Omental fat pad (tissue), 4 donors: ENCODE measurements around the gene RETREG3. TPM values are rescaled to one million over a fixed set of nuclear protein-coding genes. Genes with fewer than 3 reads are reported as not detected.
"Not testable (repeated sequence)": the region's sequence is repeated elsewhere in the genome, so short reads cannot be mapped to it uniquely, and the experiment has no call there.

ENCODE experiments used
- ATAC-seq: fragments of 150-250 bp; one replicate; pipeline ENCODE4 v1.9.1; 2016; ENCODE audit warnings: mild to moderate bottlenecking, moderate library complexity; ENCODE audit not compliant: low FRiP score
- DNase-seq: peaks from one replicate; pipeline ENCODE4 v3.0.0-alpha.2; 2019; ENCODE audit warnings: low spot score
- total RNA-seq, 4 donors: library from RNA; depleted of rRNA; stranded (reverse); fragments of >200 nt; gene quantifications; one replicate each; pipeline ENCODE4 v1.1.0, GENCODE V29; 2016
- TF ChIP-seq, protein P1 (sequence below), 3 donors: fragments of 450-650 bp; IDR thresholded peaks; one replicate each; pipeline ENCODE4 v1.5.1; 2016 to 2017; ENCODE audit warnings: antibody characterized with exemption in 3 of 3, mild to moderate bottlenecking in 3 of 3, moderate library complexity in 2 of 3

Gene RETREG3
- total RNA-seq, 4 donors from 2014 or later, result 37.0 to 70.3 (median 55.5) TPM

DNA sequence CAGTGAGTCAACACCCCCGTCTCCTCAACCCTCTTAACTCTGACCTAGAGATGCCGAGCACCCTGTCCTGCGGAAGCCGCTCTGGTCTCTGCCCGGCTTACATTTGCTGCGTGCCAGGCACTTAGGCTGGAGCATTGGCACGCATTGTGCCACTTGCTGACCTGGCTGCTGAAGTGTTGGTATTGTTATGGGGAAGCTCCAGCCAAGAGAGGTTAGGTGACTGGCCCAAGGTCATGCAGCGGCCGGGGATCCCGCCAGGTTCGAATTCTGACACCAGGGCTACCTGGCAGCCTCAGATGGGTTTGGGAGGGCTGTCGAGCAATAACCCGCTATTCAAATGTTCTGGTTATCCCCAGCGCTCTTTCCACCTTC is 61.5 kb downstream of the RETREG3 start:
- DNase-seq (no peak), ATAC-seq (no peak)
- TF ChIP-seq, protein P1, sequence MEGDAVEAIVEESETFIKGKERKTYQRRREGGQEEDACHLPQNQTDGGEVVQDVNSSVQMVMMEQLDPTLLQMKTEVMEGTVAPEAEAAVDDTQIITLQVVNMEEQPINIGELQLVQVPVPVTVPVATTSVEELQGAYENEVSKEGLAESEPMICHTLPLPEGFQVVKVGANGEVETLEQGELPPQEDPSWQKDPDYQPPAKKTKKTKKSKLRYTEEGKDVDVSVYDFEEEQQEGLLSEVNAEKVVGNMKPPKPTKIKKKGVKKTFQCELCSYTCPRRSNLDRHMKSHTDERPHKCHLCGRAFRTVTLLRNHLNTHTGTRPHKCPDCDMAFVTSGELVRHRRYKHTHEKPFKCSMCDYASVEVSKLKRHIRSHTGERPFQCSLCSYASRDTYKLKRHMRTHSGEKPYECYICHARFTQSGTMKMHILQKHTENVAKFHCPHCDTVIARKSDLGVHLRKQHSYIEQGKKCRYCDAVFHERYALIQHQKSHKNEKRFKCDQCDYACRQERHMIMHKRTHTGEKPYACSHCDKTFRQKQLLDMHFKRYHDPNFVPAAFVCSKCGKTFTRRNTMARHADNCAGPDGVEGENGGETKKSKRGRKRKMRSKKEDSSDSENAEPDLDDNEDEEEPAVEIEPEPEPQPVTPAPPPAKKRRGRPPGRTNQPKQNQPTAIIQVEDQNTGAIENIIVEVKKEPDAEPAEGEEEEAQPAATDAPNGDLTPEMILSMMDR (IDR thresholded peaks at IDR 0.05), result no peak

DNA sequence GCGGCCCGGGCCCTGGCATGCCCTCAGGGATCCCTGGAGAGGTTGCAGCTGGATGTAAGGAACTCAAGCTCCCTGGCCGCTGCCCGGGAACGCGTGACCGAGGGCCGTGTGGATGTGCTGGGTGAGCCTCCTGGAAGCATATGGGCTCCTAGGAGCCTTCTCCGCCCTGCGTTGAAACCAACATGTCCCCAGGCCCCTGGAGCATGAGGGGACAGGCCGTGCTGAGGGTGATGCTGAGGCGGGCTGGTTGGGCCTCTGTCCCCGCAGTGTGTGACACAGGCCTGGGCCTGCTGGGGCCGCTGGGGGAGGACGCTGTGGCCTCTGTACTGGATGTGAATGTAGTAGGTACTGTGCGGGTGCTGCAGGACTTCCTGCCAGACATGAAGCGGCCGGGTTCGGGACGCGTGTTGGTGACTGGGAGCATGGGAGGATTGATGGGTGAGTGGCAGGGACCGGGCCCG is 62.1 kb downstream of the RETREG3 start:
- no peak for DNase-seq
- TF ChIP-seq, protein P1 (IDR thresholded peaks at IDR 0.05), result no peak
- ATAC-seq, result no peak

DNA sequence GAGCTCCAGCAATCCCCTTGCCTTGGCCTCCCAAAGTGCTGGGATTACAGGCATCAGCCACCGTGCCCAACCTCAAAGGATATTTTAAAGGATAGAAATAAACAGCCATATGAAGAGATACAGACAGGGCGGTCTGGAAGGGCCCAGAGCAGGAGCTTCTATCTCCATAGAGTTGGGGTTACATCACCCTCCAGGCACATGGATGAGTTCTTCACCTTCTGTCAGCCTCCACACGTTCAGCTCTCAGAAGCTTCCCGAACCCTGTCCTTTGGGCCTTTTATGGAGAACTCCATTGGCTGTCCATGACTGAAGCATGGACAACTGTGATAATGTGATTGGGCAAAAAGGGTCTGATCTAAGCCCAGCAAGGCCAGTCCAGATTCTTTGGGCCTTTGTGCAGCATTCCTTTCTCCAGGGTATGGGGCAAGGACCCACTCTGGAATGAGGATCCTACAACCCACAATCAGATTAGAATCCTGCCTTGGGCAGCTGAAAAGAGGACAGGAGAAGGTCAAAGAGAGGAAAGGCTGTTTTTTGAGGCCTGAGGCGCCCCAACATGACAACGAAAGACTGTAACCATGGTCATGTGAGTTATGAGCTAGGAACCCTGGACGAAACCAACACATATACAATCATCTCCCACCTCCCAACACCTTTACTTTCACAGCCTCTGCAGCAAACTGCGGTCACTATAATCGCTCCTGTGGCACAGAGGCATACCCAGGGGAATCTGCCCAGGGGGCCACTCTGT is 63.2 kb downstream of the RETREG3 start:
- not testable (repeated sequence) for ATAC-seq, DNase-seq

DNA sequence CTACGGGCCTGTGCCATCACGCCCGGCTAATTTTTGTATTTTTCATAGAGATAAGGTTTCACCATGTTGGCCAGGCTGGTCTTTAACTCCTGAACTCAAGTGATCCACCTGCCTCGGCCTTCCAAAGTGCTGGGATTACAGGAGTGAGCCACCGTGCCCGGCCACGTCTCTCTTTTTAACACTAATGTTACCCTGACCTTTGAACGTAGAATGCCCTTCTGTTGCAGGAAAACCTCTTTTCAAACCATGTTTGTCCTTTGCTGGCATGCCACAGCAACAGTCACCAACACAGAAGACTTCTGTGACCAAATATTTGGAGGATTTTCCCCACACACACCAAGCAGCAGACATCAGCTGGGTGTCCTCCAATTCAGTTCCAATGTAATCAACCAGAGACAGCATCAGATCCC is 64.3 kb downstream of the RETREG3 start:
- DNase-seq (no peak), ATAC-seq (no peak)
- TF ChIP-seq, protein P1 (IDR thresholded peaks at IDR 0.05), result no peak

DNA sequence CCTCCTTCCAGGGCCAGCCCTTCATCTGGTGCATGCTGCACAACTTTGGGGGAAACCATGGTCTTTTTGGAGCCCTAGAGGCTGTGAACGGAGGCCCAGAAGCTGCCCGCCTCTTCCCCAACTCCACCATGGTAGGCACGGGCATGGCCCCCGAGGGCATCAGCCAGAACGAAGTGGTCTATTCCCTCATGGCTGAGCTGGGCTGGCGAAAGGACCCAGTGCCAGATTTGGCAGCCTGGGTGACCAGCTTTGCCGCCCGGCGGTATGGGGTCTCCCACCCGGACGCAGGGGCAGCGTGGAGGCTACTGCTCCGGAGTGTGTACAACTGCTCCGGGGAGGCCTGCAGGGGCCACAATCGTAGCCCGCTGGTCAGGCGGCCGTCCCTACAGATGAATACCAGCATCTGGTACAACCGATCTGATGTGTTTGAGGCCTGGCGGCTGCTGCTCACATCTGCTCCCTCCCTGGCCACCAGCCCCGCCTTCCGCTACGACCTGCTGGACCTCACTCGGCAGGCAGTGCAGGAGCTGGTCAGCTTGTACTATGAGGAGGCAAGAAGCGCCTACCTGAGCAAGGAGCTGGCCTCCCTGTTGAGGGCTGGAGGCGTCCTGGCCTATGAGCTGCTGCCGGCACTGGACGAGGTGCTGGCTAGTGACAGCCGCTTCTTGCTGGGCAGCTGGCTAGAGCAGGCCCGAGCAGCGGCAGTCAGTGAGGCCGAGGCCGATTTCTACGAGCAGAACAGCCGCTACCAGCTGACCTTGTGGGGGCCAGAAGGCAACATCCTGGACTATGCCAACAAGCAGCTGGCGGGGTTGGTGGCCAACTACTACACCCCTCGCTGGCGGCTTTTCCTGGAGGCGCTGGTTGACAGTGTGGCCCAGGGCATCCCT is 65.7 kb downstream of the RETREG3 start:
- DNase-seq (no peak), ATAC-seq (no peak)
- TF ChIP-seq, protein P1 (IDR thresholded peaks at IDR 0.05), result no peak

DNA sequence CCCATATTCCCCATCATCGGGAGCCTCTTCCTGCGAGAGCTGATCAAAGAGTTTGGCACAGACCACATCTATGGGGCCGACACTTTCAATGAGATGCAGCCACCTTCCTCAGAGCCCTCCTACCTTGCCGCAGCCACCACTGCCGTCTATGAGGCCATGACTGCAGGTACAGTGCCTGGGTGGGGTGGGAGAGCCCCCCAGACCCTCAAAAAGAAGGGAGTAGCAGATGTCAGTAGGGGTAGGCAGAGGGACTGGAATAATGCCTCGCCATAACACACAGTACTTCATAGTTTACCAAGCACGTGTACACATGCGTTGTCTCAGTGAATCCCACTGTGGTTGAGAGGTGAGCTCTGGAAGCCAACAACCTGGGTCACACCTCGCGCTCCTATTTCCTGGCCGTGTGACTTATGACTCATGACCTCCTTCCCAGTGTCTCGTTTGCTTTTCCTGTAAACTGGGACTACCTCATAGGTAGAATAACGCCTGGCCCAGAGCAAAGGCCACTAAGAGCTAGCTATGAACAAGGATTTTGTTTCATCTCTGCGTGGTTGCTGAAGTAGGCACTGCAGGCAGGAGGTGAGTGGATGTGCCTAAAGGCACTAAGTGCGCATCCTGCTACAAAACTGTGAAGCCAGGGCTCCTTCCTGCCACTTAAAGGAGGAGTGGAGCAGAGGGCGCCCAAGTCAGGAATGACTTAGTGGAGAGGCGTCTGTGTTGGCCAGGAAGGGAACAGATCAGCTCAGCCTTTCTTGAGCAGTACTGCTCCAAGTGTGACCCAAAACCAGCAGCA is 67.9 kb downstream of the RETREG3 start:
- DNase-seq, result no peak
- TF ChIP-seq, protein P1 (IDR thresholded peaks at IDR 0.05), result no peak
- ATAC-seq, result no peak

DNA sequence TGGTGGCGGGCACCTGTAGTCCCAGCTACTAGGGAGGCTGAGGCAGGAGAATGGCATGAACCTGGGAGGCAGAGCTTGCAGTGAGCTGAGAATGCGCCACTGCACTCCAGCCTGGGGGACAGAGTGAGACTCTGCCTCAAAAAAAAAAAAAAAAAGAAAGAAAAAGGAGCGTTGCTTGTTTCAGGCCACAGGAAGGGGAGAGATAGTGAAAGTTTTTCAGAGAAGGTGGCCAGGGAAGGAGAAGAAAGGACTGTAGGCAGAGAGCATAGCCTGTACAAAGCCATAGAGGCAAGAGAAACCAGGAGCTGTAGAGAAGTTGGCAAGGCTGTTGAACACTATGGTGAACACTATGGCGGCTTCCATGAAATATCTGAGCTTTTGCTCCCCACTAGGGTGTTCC is 68.6 kb downstream of the RETREG3 start:
- not testable (repeated sequence) for DNase-seq, ATAC-seq
